Motor neuron (in vitro differentiated cells): ENCODE measurements around the gene HVCN1. TPM values are rescaled to one million over a fixed set of nuclear protein-coding genes. Genes with fewer than 3 reads are reported as not detected.

Experiments used
- ATAC-seq, 8 experiments: fragments of 200-7000 bp; cut with Tn5 transposase; replicated peaks in 6 of 8; 2 replicates each; pipeline ENCODE4 v1.8.0; 2021; ENCODE audit warnings: mild to moderate bottlenecking in 8 of 8, moderate library complexity in 8 of 8
- H3K27ac ChIP-seq, 2 donors: fragments of 250-450 bp; sonication (Bioruptor Pico); 2 replicates each; pipeline ENCODE4 v1.9.0; 2021; ENCODE audit warnings: antibody characterized with exemption in 2 of 2, mild to moderate bottlenecking in 2 of 2, moderate library complexity in 1 of 2
- H3K4me1 ChIP-seq, 2 donors: fragments of 250-450 bp; sonication (Bioruptor Pico); replicated peaks in 1 of 2; 2 replicates each; pipeline ENCODE4 v1.6.1; 2021; ENCODE audit warnings: antibody characterized with exemption in 2 of 2, mild to moderate bottlenecking in 2 of 2, moderate library complexity in 1 of 2
- H3K4me3 ChIP-seq, 5 donors: fragments of 250-450 bp; sonication (Bioruptor Pico); 2 replicates each; pipeline ENCODE4 v1.9.0; 2021; ENCODE audit warnings: antibody characterized with exemption in 5 of 5, mild to moderate bottlenecking in 5 of 5, moderate library complexity in 4 of 5
- WGBS, 10 experiments: fragments of 450-650 bp; shearing (Covaris generic); methylation state at CpG; one replicate each; pipeline ENCODE4 v1.0.0; 2022; 5-methylcytosine and 5-hydroxymethylcytosine counted together
- in situ Hi-C, 9 experiments: fragments of 400-800 bp; cut with MboI; loops; one replicate each; pipeline ENCODE4 v1.15.0; 2021; ENCODE audit warnings: low sequenced_read_pairs in 9 of 9, low pct_unique_long_range_greater_than_20kb in 2 of 9; ENCODE audit not compliant: unreplicated experiment in 9 of 9
- total RNA-seq, 8 experiments: library from RNA; unstranded; fragments of 300-600 nt; gene quantifications; 2 replicates each; pipeline versions ENCODE4 v1.2.3 to v1.2.4, GENCODE V29; 2022

Gene HVCN1
- total RNA-seq, 8 experiments from 2014 or later: 0.27 to 1.6 (median 0.74) TPM

GRCh38 chr12:110694330-110694901, 5.5 kb upstream of the HVCN1 start:
- Histone ChIP-seq H3K27ac (no peak overlapping the region), H3K4me1 (peaks cover 0 to under 1% of the 10 kb centered on the region in 2 donors), H3K4me3 (no peak overlapping the region)
- 73 to 93% (median 81%) methylated on average over 1 to 5 of the region's 12 CpGs; no CpG with 5 or more reads in 4 of the 10 experiments for WGBS, 10 experiments
- ATAC-seq: no peak
- in situ Hi-C loops: no loop called here

DNA sequence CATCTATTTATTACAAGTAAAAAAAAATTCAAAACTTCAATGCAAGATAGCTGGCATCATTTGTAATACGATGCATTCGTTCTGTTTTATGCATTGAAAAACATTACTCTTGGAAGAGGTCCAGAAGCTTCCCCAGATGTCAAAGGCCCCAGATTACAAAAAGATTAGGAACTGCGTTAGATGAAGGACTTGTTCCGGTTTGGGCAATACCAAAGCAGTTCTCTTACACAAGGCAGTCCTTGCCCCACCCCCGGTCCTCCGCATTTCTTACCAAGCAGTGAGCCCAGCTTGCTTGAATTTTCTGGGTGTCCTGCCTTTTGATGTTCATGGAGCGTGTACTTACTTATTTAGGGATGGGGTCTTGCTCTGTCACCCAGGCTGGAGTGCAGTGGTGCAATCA, 4.8 kb upstream of the HVCN1 start:
- in situ Hi-C loops: no loop called here
- H3K4me3 ChIP-seq: no peak overlapping the region
- no peak for ATAC-seq
- 0 to 100% (median 80%) methylated on average over 1 to 6 of the region's 7 CpGs; no CpG with 5 or more reads in 1 of the 10 experiments for WGBS, 10 experiments
- H3K4me1 ChIP-seq: peaks cover 0 to 4% of the 10 kb centered on the region in 2 donors
- H3K27ac ChIP-seq: no peak overlapping the region

DNA sequence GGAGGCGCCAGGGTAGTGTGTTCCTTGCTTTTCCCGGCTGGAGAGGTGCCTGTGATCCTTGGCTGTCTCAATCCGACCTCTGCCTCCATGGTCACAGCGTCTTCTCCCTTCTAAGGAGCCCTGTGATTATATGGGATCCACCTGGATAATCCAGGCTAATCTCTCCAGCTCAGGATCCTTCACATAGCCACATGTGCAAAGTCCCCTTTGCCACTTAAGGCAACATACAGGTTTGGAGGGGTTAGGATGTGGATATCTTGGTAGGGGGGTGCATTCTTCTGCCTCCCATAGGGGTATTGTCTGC, 1.2 kb upstream of the HVCN1 start:
- H3K4me3 ChIP-seq: no peak overlapping the region
- no peak overlapping the region for H3K27ac ChIP-seq
- in situ Hi-C loops: no loop called here
- WGBS, 10 experiments: 71 to 100% (median 83%) methylated on average over 1 to 4 of the region's 4 CpGs; no CpG with 5 or more reads in 7 of the 10 experiments
- H3K4me1 ChIP-seq: peaks cover 0 to 7% of the 10 kb centered on the region in 2 donors
- no peak for ATAC-seq

DNA sequence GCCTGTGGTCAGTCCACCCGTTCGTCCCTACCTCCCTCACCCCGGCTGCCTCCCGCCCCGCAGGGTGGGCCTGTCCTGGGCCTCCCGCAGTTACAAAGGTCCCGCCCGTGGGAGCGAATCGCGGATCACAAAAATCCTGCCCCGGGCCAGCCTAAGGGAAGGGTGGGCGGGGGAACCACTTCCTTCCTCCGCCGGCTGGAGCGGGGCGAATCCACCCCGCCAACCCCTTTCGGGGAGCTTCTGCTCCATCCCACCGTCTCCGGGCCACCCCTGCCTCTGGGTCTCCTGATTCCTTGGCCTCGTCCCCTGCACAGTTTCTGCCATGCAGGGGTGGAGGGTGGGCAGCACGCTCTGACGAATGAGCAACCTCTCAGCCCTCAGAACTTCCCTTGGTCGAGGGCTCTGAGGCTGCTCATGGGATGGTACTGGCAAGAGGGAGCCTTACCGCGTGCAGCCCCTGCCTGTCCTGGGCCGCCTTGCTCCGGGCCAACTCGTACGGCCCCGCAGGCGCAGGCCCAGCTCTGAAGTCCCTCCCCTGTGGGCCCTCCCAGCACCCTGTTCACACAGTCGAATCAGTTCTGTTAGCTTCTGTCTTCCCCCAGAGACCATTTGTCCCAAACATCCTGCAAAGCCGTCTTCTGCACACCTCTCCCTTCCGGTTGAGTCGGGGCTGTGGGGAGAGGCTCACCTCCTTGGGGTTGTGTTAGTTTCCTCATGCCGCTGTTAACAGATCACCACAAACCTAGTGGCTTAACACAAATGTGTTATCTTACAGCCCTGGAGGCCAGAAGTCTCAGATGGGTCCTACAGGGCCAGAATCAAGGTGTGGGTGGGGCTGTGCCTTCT, 589 bp upstream of the HVCN1 start:
- peaks cover 0 to 7% of the 10 kb centered on the region in 2 donors for H3K4me1 ChIP-seq
- peak overlapping the region in 4 of 5 donors; percentile 18 to 35 (median 35) for H3K4me3 ChIP-seq
- in situ Hi-C loops: no loop called here
- whole genome bisulfite sequencing, 10 experiments: 0 to 78% (median 58%) methylated on average over 1 to 3 of the region's 38 CpGs; no CpG with 5 or more reads in 7 of the 10 experiments
- ATAC-seq: peak; percentile 62 to 81 (median 77)
- no peak overlapping the region for H3K27ac ChIP-seq

DNA sequence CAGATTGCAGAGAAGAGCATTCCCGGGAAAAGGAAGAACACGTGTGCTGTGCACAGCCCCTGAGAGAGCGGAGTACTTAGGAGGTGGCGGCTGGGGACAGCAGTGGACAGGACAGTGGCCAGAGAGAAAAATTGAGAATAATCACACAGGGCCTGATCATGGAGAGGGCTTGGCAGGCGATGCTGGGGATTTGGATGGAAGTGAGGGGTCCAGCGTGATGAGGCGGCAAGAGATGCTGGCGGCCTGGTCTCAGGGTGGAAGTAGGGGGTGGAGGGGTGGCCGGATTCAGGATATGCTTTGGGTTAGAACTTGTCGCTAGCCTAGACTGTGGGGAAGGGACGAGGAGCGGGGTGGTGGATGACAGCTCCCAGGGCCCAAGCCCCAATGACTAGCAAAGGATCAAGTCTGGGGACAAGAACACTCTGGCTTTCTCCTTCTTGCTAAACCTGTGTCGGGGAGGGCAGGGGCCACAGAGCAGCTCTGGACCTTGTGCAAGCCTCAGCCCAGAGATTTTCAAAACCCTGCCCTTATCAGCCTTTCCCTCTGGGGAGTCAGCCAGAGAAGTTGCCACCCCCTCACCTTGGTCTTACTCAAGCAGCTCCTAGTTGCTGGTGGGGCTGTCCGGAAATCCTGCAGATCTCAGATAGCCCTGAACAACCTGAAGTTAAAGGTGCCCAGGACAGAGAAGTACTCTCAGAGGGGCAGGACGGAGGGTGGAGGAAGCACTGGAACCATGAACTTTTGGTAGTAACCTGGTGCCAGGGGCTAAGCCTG, 1.3 kb downstream of the HVCN1 start:
- no peak for ATAC-seq

DNA sequence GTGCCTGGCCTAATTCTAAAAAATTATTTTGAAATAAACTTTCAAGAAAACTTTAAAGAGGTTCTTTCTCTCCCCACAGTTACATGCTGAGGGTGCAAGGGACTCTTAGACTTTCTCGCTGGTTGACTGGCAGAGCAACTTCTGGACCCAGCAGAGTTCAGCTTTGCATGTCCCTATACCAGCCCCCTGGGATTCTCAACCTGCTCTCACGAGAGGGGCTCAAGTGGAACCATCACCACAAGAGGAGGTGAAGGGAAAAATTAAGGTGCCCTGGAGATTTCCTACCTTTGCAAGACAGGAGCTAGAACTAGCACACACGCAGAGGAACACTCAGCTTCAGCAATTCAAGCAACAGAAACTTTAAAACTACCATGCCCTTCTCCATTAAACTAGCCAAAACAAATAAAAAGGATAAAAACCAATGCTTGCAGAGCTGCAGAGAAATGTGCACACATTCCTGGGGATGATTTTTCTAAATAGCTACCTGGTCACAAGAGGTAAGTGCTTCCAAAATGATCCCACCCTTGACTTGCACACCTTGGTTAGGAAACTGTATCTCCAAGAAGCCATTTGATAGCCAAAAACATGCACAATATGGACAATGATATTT, 2.5 kb downstream of the HVCN1 start:
- 43 to 100% (median 80%) methylated on average over 1 to 3 of the region's 3 CpGs; no CpG with 5 or more reads in 2 of the 10 experiments for WGBS, 10 experiments
- in situ Hi-C loops: no loop called here
- H3K4me3 ChIP-seq: no peak overlapping the region
- H3K4me1 ChIP-seq: peaks cover 0 to 7% of the 10 kb centered on the region in 2 donors
- ATAC-seq: no peak
- H3K27ac ChIP-seq: no peak overlapping the region

More for the DNA sequence above, 1.3 kb downstream of the HVCN1 start:
- H3K4me1 ChIP-seq: peaks cover 0 to 7% of the 10 kb centered on the region in 2 donors
- no peak overlapping the region for H3K4me3 ChIP-seq
- 67 to 97% (median 93%) methylated on average over 2 to 7 of the region's 15 CpGs; no CpG with 5 or more reads in 3 of the 10 experiments for WGBS, 10 experiments
- in situ Hi-C loops: no loop called here
- no peak overlapping the region for H3K27ac ChIP-seq

DNA sequence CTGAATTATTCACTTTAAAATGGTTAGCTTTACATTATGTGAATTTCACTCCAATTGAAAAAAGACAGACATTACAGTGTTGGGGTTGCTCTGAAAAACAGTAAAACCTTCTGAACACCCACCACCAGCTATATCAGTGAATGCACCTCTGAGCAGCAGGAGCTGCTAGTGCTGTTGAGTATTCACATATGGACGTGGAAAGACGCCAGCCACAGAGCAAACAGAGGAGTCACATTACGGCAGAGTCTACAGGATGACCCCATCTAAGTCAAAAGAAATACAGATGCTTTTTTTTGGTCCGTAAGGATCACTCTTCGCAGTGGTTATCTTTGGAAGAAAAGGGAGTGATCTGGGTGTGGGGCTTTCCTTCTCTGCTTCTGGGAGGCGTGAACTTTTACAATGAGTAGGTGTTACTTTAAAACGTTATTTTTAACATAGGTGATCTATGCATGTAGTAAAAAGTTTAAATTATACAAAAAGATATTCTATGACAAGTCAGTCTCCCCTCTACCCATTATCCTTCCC, 4.5 kb downstream of the HVCN1 start:
- no peak overlapping the region for H3K27ac ChIP-seq
- no peak for ATAC-seq
- peaks cover 0 to 6% of the 10 kb centered on the region in 2 donors for H3K4me1 ChIP-seq
- 8 to 79% (median 51%) methylated on average over 1 to 7 of the region's 7 CpGs for WGBS, 10 experiments
- in situ Hi-C loops: no loop called here
- no peak overlapping the region for H3K4me3 ChIP-seq

DNA sequence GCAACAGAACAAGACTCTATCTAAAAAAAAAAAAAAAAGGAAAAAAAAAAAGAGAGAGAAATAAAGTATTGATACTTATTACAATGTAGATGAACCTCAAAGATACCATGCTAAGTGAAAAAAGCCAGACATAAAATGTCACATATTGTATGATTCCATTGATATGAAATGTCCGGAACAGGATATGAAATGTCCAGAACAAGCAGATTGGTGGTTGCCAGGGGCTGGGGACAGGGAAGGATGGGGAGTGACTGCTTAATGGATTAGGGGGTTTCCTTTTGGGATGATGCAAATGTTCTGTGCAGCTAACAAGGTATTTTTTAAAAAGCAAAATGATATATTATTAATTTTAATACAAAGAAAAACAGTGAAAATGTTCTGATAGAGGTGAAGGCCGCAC, 5.0 kb downstream of the HVCN1 start:
- no peak overlapping the region for H3K27ac ChIP-seq
- in situ Hi-C loops: no loop called here
- no peak overlapping the region for H3K4me3 ChIP-seq
- peaks cover 0 to 3% of the 10 kb centered on the region in 2 donors for H3K4me1 ChIP-seq
- no peak for ATAC-seq
- 86 to 100% (median 94%) methylated on average over 1 to 2 of the region's 2 CpGs; no CpG with 5 or more reads in 2 of the 10 experiments for WGBS, 10 experiments

GRCh38 chr12:110680032-110680431, 8.9 kb downstream of the HVCN1 start:
- 14 to 17% methylated on average over 1 of the region's 1 CpG; no CpG with 5 or more reads in 8 of the 10 experiments for WGBS, 10 experiments
- ATAC-seq: peak in 1 of 8 experiments; percentile 29
- in situ Hi-C loops: no loop called here
- Histone ChIP-seq H3K4me1 (no peaks in the 10 kb centered on the region), H3K27ac (no peak overlapping the region), H3K4me3 (no peak overlapping the region)

DNA sequence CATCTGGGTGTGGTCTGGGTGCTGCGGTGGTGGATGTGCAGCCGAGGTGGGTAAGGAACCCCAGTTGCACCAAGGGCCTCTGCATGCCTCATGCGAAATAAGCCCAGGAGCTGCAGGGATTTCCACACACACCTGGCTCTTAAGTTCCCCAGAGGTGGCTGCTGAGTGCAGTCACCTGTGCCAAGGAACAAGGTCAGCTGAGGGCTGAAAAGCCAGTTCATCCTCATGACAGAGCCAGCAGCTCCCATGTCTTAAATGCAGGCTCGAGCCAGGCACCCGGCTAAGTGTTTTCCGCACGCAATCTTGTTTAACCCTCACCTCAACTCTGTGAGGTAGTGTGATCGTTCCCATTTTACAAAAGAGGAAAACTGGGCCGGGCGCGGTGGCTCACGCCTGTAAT, 9.7 kb downstream of the HVCN1 start:
- Histone ChIP-seq H3K27ac (no peak overlapping the region), H3K4me3 (no peak overlapping the region), H3K4me1 (no peaks in the 10 kb centered on the region)
- WGBS, 10 experiments: 33 to 100% (median 87%) methylated on average over 1 to 3 of the region's 12 CpGs; no CpG with 5 or more reads in 7 of the 10 experiments
- ATAC-seq: no peak
- in situ Hi-C loops: no loop called here

DNA sequence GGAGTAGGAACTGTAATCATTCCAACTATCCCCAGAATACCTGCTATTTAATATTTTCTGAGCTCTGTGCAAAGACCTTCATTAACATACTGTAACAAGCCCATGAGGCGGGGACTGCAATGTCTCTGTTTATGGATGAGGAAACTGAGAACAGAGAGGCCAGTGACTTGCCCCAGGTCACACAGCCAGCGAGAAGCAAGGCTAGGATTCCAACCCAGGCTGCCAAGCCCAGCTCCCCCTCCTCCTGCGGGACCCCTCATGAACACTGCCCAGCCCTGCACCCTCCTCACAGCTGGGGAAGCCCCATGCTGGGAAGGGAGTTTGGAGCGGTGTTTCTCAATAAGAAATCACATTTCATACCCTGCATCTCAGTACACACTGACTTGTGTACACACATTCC, 10.9 kb downstream of the HVCN1 start:
- Histone ChIP-seq H3K4me1 (no peaks in the 10 kb centered on the region), H3K4me3 (no peak overlapping the region), H3K27ac (no peak overlapping the region)
- ATAC-seq: peak in 1 of 8 experiments; percentile 31
- in situ Hi-C loops: no loop called here
- WGBS, 10 experiments: 41 to 100% (median 83%) methylated on average over 1 to 4 of the region's 4 CpGs; no CpG with 5 or more reads in 5 of the 10 experiments

GRCh38 chr12:110677206-110677911, 11.6 kb downstream of the HVCN1 start:
- H3K4me3 ChIP-seq: no peak overlapping the region

More at GRCh38 chr12:110677206-110677911, 11.6 kb downstream of the HVCN1 start:
- ATAC-seq: no peak
- in situ Hi-C loops: no loop called here
- WGBS, 10 experiments: 20 to 83% (median 70%) methylated on average over 1 to 4 of the region's 5 CpGs; no CpG with 5 or more reads in 3 of the 10 experiments
- Histone ChIP-seq H3K27ac (no peak overlapping the region), H3K4me1 (no peaks in the 10 kb centered on the region)
